Osteoblast (primary cell): ENCODE results near the gene PFDN1. TPM values are rescaled to one million over a fixed set of nuclear protein-coding genes. Genes with fewer than 3 reads are reported as not detected.
"Not testable (repeated sequence)": the region's sequence is repeated elsewhere in the genome, so short reads cannot be mapped to it uniquely, and the experiment has no call there.

Experiments used
- DNase-seq: peaks from one replicate; pipeline ENCODE4 v3.0.0; 2011; ENCODE audit warnings: low spot score, mixed read lengths; ENCODE audit not compliant: insufficient read length; ENCODE audit errors: missing footprints
- H2AFZ ChIP-seq: 2 replicates; pipeline ENCODE4 v1.6.0; 2011; ENCODE audit warnings: mild to moderate bottlenecking, low read length
- H3K27ac ChIP-seq: 2 replicates; pipeline ENCODE4 v1.5.1; 2011; ENCODE audit warnings: mild to moderate bottlenecking, low read depth, low read length, moderate library complexity
- H3K27me3 ChIP-seq: 2 replicates; pipeline ENCODE4 v1.6.0; 2012; ENCODE audit warnings: mild to moderate bottlenecking, control low read depth, inconsistent platforms, low read length, moderate library complexity; ENCODE audit not compliant: insufficient read depth
- H3K36me3 ChIP-seq: 2 replicates; pipeline ENCODE4 v1.5.1; 2011; ENCODE audit warnings: mild to moderate bottlenecking, low read length, control low read depth, moderate library complexity; ENCODE audit not compliant: insufficient read depth
- H3K4me1 ChIP-seq: 2 replicates; pipeline ENCODE4 v1.5.1; 2011; ENCODE audit warnings: mild to moderate bottlenecking, low read length, control low read depth, moderate library complexity; ENCODE audit not compliant: insufficient read depth
- H3K4me2 ChIP-seq: 2 replicates; pipeline ENCODE4 v1.6.0; 2011; ENCODE audit warnings: mild to moderate bottlenecking, low read length; ENCODE audit not compliant: insufficient read depth
- H3K4me3 ChIP-seq: fragments of 200-600 bp; sonication (generic); 3 replicates; pipeline ENCODE4 v1.5.1; 2012; ENCODE audit warnings: mild to moderate bottlenecking, low read length, inconsistent platforms; ENCODE audit not compliant: insufficient read depth
- H3K79me2 ChIP-seq: 2 replicates; pipeline ENCODE4 v1.6.0; 2012; ENCODE audit warnings: mild to moderate bottlenecking, low read length, control low read depth, inconsistent platforms; ENCODE audit not compliant: insufficient read depth
- H3K9me3 ChIP-seq: 2 replicates; pipeline ENCODE4 v1.5.1; 2011; ENCODE audit warnings: low read depth, low read length, control low read depth
- H4K20me1 ChIP-seq: 2 replicates; pipeline ENCODE4 v1.6.0; 2012; ENCODE audit warnings: mild to moderate bottlenecking, low read length, control low read depth; ENCODE audit not compliant: insufficient read depth
- total RNA-seq: library from RNA; depleted of rRNA; stranded (reverse); fragments of >200 nt; gene quantifications from 2 replicates; pipeline ENCODE4 v1.2.3, GENCODE V29; 2012
- TF ChIP-seq, protein P1 (sequence below): IDR thresholded peaks from 2 replicates; pipeline ENCODE4 v1.5.1; 2011; ENCODE audit warnings: mild to moderate bottlenecking, low read depth, low read length, moderate library complexity; ENCODE audit errors: extremely low read depth

PFDN1 gene
- total RNA-seq, 1 donor: 65.9 TPM

DNA sequence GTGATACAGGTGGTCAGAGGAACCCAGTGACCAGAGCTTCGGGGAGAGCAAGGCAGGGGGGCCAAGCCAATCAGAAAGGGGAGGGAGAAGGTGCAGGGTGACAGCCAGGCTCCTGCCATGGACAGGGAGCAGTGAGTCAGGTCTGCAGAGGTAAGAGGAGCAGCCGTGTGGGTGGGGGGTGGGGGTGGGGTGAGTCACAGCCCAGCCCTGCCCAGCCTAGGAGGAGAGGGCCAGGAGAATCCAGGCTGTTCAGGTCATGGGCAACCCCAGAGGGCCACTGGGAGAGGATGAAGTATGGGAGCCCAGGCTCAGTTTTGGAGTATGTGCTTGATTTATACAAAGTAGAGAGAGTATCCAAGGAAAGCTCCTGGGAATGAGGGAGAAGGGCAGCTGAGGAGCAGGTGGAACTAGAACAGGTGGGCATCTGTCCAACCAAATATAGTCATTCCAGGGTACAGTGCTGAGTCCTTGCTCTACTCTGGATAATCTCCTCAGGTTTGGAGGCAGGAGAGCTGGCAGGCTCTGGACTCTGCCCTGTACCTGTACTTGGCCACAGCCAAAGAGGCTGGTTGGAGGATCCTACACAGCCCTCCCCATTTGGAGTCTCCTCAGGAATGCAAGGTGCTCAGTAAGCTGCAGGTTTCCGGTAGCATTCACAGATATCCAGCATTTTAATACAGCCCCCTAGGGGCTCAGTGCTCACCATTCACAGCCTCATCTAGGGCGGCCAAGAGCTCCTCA lies 42.0 kb upstream of the PFDN1 start:
- DNase-seq: peak; percentile 86
- Histone ChIP-seq H3K9me3 (no peaks in the 10 kb centered on the region), H3K36me3 (peaks cover 18% of the 10 kb centered on the region), H4K20me1 (peaks cover 4% of the 10 kb centered on the region), H3K79me2 (peaks cover 52% of the 10 kb centered on the region), H3K4me1 (peaks cover 42% of the 10 kb centered on the region), H3K27me3 (no peaks in the 10 kb centered on the region), H3K4me2 (peak overlapping the region; percentile 96), H3K4me3 (peak overlapping the region; percentile 85), H2AFZ (no peak overlapping the region), H3K27ac (peak overlapping the region; percentile 65)
- TF ChIP-seq, protein P1, sequence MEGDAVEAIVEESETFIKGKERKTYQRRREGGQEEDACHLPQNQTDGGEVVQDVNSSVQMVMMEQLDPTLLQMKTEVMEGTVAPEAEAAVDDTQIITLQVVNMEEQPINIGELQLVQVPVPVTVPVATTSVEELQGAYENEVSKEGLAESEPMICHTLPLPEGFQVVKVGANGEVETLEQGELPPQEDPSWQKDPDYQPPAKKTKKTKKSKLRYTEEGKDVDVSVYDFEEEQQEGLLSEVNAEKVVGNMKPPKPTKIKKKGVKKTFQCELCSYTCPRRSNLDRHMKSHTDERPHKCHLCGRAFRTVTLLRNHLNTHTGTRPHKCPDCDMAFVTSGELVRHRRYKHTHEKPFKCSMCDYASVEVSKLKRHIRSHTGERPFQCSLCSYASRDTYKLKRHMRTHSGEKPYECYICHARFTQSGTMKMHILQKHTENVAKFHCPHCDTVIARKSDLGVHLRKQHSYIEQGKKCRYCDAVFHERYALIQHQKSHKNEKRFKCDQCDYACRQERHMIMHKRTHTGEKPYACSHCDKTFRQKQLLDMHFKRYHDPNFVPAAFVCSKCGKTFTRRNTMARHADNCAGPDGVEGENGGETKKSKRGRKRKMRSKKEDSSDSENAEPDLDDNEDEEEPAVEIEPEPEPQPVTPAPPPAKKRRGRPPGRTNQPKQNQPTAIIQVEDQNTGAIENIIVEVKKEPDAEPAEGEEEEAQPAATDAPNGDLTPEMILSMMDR: no peak

DNA sequence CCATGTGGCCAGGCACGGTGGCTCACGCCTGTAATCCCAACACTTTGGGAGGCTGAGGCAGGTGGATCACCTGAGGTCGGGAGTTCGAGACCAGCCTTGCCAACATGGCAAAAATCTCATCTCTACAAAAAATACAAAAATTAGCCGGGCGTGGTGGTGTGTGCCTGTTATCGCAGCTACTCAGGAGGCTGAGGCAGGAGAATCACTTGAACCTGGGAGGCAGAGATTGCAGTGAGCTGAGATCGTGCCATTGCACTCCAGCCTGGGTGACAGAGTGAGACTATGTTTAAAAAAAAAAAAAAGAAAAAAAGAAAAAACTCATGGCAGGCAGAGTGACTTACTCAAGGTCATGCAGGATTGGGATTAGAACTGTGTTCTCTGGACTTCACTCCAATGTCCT lies 40.9 kb upstream of the PFDN1 start:
- not testable (repeated sequence) for H3K4me3 ChIP-seq, DNase-seq, H2AFZ ChIP-seq, H3K27ac ChIP-seq, H4K20me1 ChIP-seq, H3K9me3 ChIP-seq, H3K4me2 ChIP-seq, H3K27me3 ChIP-seq
- peaks cover 56% of the 10 kb centered on the region for H3K79me2 ChIP-seq
- peaks cover 39% of the 10 kb centered on the region for H3K4me1 ChIP-seq
- peaks cover 18% of the 10 kb centered on the region for H3K36me3 ChIP-seq

DNA sequence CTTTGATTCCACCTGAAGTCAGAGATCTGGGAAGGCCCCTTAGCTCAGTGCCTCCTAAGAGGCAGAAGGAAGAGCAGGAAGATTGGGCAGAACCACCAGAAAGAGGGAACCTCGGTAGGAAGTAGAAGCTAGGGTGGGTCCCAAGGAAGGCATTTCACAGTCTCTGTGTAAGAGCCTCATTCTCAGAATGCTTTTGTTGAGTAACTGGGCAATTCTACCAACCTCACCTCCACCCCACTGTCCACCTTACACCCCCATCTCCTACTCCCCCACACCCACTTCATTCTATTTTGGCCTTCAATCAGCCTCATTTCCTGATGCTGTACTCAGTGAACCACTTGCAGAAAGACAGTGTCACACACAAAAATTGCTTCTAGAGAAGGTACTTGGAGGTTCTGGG lies 40.0 kb upstream of the PFDN1 start:
- H4K20me1 ChIP-seq: peaks cover 4% of the 10 kb centered on the region
- TF ChIP-seq, protein P1: no peak
- DNase-seq: peak; percentile 50
- no peak overlapping the region for H2AFZ ChIP-seq
- H3K36me3 ChIP-seq: peaks cover 18% of the 10 kb centered on the region
- H3K27me3 ChIP-seq: no peaks in the 10 kb centered on the region
- H3K9me3 ChIP-seq: no peaks in the 10 kb centered on the region
- no peak overlapping the region for H3K4me2 ChIP-seq
- peaks cover 49% of the 10 kb centered on the region for H3K4me1 ChIP-seq
- H3K27ac ChIP-seq: no peak overlapping the region
- H3K79me2 ChIP-seq: peaks cover 60% of the 10 kb centered on the region
- no peak overlapping the region for H3K4me3 ChIP-seq

DNA sequence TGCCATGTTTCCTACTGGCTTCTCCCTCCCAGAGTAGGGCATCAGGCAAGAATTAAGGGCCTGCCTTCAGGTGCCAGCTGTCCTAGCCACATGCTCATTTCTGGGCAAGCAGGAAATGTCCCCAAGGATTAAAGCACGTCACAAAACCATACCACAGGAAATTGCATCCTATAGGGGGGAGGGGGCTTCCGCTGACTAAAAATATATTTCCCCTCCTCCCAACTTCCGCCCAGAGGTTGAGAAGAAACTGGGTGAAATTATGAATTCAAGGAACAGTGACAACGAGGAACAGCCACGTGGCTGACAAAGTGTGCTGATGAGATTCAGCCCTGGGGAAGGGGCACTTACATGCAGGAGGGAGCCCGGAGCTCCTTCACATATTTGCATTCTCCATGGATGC lies 39.4 kb upstream of the PFDN1 start:
- TF ChIP-seq, protein P1: no peak
- Histone ChIP-seq H3K4me1 (peaks cover 53% of the 10 kb centered on the region), H4K20me1 (peaks cover 4% of the 10 kb centered on the region), H3K27ac (peak overlapping the region; percentile 45), H2AFZ (no peak overlapping the region), H3K9me3 (no peaks in the 10 kb centered on the region), H3K27me3 (no peaks in the 10 kb centered on the region), H3K79me2 (peaks cover 66% of the 10 kb centered on the region), H3K4me2 (no peak overlapping the region), H3K36me3 (peaks cover 23% of the 10 kb centered on the region), H3K4me3 (no peak overlapping the region)
- no peak for DNase-seq
